ENCODE data around the gene HHAT.

DNA sequence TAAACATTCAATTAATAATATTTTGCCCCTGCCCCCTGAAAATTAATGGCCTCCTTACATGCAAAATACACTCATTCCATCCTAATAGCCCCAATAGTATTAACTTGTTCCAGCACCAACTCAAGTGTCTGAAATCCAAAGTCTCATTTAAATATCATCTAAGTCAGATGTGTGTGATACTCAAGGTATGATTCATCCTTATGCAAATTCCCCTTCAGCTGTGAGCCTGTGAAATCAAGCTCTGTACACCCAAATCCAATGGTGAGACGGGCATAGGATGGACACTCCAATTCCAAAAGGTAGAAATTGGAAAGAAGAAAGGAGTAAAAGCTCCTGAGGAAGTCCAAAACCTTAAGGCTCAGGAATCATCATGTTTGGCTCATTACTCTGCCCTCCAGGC lies 83.5 kb downstream of the HHAT start:
- TF ChIP-seq POLR2AphosphoS5 (IDR thresholded peaks at IDR 0.05) (no peak), EP300 (IDR thresholded peaks at IDR 0.05; ENCODE audit: low read depth) (no peak), POLR2A (IDR thresholded peaks at IDR 0.05) (no peak)
- TF ChIP-seq, protein P1, sequence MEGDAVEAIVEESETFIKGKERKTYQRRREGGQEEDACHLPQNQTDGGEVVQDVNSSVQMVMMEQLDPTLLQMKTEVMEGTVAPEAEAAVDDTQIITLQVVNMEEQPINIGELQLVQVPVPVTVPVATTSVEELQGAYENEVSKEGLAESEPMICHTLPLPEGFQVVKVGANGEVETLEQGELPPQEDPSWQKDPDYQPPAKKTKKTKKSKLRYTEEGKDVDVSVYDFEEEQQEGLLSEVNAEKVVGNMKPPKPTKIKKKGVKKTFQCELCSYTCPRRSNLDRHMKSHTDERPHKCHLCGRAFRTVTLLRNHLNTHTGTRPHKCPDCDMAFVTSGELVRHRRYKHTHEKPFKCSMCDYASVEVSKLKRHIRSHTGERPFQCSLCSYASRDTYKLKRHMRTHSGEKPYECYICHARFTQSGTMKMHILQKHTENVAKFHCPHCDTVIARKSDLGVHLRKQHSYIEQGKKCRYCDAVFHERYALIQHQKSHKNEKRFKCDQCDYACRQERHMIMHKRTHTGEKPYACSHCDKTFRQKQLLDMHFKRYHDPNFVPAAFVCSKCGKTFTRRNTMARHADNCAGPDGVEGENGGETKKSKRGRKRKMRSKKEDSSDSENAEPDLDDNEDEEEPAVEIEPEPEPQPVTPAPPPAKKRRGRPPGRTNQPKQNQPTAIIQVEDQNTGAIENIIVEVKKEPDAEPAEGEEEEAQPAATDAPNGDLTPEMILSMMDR (IDR thresholded peaks at IDR 0.05) = no peak

Data from transverse colon (tissue), 4 donors.